GM12878 (cell line): ENCODE results near the gene HSPE1. TPM values are rescaled to one million over a fixed set of nuclear protein-coding genes. Genes with fewer than 3 reads are reported as not detected.
A peak's percentile ranks its signal among the peaks of the same experiment; 100 is the strongest.

ENCODE experiments used
- BCLAF1 ChIP-seq: fragments of 450-650 bp; IDR thresholded peaks from 2 replicates; pipeline ENCODE4 v1.6.1; 2017; ENCODE audit warnings: antibody characterized with exemption, mild to moderate bottlenecking, moderate library complexity
- BHLHE40 ChIP-seq, 2 experiments: fragments of 450-650 bp in 1 of 2; IDR thresholded peaks; 2 replicates each; pipeline ENCODE4 v1.6.1; 2011 to 2017; ENCODE audit warnings: low read depth in 2 of 2, borderline replicate concordance in 1 of 2, improper control_type of control experiment in 1 of 2, low read length in 1 of 2, mild to moderate bottlenecking in 1 of 2
- MLLT1 ChIP-seq: fragments of 450-650 bp; IDR thresholded peaks from 2 replicates; pipeline ENCODE4 v1.6.1; 2016; ENCODE audit warnings: mild to moderate bottlenecking
- MYC ChIP-seq: IDR thresholded peaks from 2 replicates; pipeline ENCODE4 v1.6.1; 2011; ENCODE audit warnings: mild to moderate bottlenecking, low read length, moderate library complexity, inconsistent platforms; ENCODE audit not compliant: insufficient read depth, insufficient replicate concordance, insufficient read length, severe bottlenecking
- NFXL1 ChIP-seq: fragments of 450-650 bp; IDR thresholded peaks from 2 replicates; pipeline ENCODE4 v1.6.1; 2017; ENCODE audit warnings: antibody characterized with exemption, mild to moderate bottlenecking, borderline replicate concordance
- RAD51 ChIP-seq: fragments of 450-650 bp; IDR thresholded peaks from 2 replicates; pipeline ENCODE4 v1.6.1; 2016; ENCODE audit warnings: moderate library complexity, mild to moderate bottlenecking, inconsistent platforms
- RBBP5 ChIP-seq: fragments of 200-600 bp; sonication (generic); conservative IDR thresholded peaks from 2 replicates; pipeline ENCODE4 v1.6.1; 2016
- REST ChIP-seq: IDR thresholded peaks from 2 replicates; pipeline ENCODE4 v1.6.1; 2012; ENCODE audit warnings: mild to moderate bottlenecking, low read depth, low read length
- RUNX3 ChIP-seq: IDR thresholded peaks from 2 replicates; pipeline ENCODE4 v1.6.1; 2012; ENCODE audit warnings: low read length, inconsistent platforms
- SMAD5 ChIP-seq: IDR thresholded peaks from 2 replicates; pipeline ENCODE4 v1.6.1; 2016; ENCODE audit warnings: antibody characterized with exemption, low read depth
- SUZ12 ChIP-seq: fragments of 200-600 bp; sonication (generic); IDR thresholded peaks from one replicate; pipeline ENCODE4 v1.6.1; 2018; ENCODE audit warnings: antibody characterized with exemption, mild to moderate bottlenecking; ENCODE audit not compliant: unreplicated experiment
- ZBTB40 ChIP-seq: fragments of 450-650 bp; IDR thresholded peaks from 2 replicates; pipeline ENCODE4 v1.6.1; 2016; ENCODE audit warnings: mild to moderate bottlenecking, moderate library complexity, borderline replicate concordance
- polyA plus RNA-seq, 11 experiments: library from polyadenylated mRNA; depleted of rRNA in 4 of 11; unstranded in 6 of 11; stranded (reverse) in 5 of 11; fragments of >200 nt; fragmentation: Nextera tagmentation in 4 of 11; fragmentation: Illumina TruSeq in 1 of 11; extraction: Ambion mirVana in 4 of 11; extraction: Trizol in 1 of 11; gene quantifications; 1 replicate in 1 of 11; 2 replicates in 10 of 11; pipeline versions ENCODE4 v1.2.1 to v1.2.3, GENCODE V29; 2011 to 2016; ENCODE audit warnings: inconsistent platforms in 2 of 11, missing spikeins in 2 of 11, low read depth in 1 of 11
- total RNA-seq, 4 experiments: library from RNA; depleted of rRNA in 3 of 4; stranded (reverse); fragments of >200 nt in 3 of 4; fragmentation: Illumina TruSeq in 1 of 4; extraction: Trizol in 1 of 4; gene quantifications; 2 replicates each; pipeline versions ENCODE4 v1.2.1 to v1.2.3, GENCODE V29; 2013 to 2021
- TF ChIP-seq, protein P1 (sequence below): fragments of 450-650 bp; IDR thresholded peaks from 2 replicates; pipeline ENCODE4 v1.6.1; 2017; ENCODE audit warnings: mild to moderate bottlenecking

Gene HSPE1
- total and polyA plus RNA-seq, 10 of the 15 experiments (the other 5 are each of a cell fraction or from before 2014, with no cell fraction given), result 180 to 1,096 (median 505) TPM

GRCh38 chr2:197453123-197453913, 46.9 kb upstream of the HSPE1 start, which contains the start of gene COQ10B (continued):
- TF ChIP-seq BCLAF1 (no peak), MYC (no peak), RUNX3 (peak; percentile 50; the same call in 1 of the 2 replicates), REST (no peak), NFXL1 (no peak), RAD51 (no peak), BHLHE40 (IDR thresholded peaks at IDR 0.05; ENCODE audit: borderline replicate concordance in 1 of 2, low read depth in 2 of 2, low read length in 1 of 2) (peak; percentile 52 to 69; a peak in 3 of 4 replicates), ZBTB40 (peak; percentile 90), MLLT1 (peak; percentile 78), RBBP5 (no peak), SMAD5 (no peak; the same call in 1 of the 2 replicates), SUZ12 (no peak)
- TF ChIP-seq, protein P1, sequence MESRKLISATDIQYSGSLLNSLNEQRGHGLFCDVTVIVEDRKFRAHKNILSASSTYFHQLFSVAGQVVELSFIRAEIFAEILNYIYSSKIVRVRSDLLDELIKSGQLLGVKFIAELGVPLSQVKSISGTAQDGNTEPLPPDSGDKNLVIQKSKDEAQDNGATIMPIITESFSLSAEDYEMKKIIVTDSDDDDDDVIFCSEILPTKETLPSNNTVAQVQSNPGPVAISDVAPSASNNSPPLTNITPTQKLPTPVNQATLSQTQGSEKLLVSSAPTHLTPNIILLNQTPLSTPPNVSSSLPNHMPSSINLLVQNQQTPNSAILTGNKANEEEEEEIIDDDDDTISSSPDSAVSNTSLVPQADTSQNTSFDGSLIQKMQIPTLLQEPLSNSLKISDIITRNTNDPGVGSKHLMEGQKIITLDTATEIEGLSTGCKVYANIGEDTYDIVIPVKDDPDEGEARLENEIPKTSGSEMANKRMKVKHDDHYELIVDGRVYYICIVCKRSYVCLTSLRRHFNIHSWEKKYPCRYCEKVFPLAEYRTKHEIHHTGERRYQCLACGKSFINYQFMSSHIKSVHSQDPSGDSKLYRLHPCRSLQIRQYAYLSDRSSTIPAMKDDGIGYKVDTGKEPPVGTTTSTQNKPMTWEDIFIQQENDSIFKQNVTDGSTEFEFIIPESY, result no peak
